NCI-H345 treated with DMSO at 0.1 percent for 48 hours (cell line): ENCODE measurements around the gene TPRKB.
"Not testable (repeated sequence)": the region's sequence is repeated elsewhere in the genome, so short reads cannot be mapped to it uniquely, and the experiment has no call there.

ENCODE experiments used
- DNase-seq: peaks from one replicate; lab custom pipeline; 2025; ENCODE audit not compliant: unreplicated experiment; lab: John Stamatoyannopoulos, UW

The TPRKB gene

GRCh38 chr2:73740767-73741166, 3.6 kb upstream of the TPRKB start:
- DNase-seq, result no peak

- no peak for DNase-seq
Observed at GRCh38 chr2:73739101-73739500, 2.0 kb upstream of the TPRKB start.

GRCh38 chr2:73736378-73736777, 767 bp downstream of the TPRKB start:
- DNase-seq, result no peak

- DNase-seq, result no peak
Observed at GRCh38 chr2:73730810-73731209, 6.3 kb downstream of the TPRKB start.

- no peak for DNase-seq
Observed at GRCh38 chr2:73728711-73729110, 8.4 kb downstream of the TPRKB start.

GRCh38 chr2:73728043-73728442, 9.1 kb downstream of the TPRKB start:
- DNase-seq, result no peak

GRCh38 chr2:73726657-73727056, 10.5 kb downstream of the TPRKB start:
- DNase-seq, result not testable (repeated sequence)

GRCh38 chr2:73718851-73719621, 18.1 kb downstream of the TPRKB start:
- no peak for DNase-seq

- DNase-seq, result no peak
Observed at GRCh38 chr2:73718421-73718820, 18.7 kb downstream of the TPRKB start.

- DNase-seq, result not testable (repeated sequence)
Observed at GRCh38 chr2:73717695-73718094, 19.4 kb downstream of the TPRKB start.

GRCh38 chr2:73717251-73717606, 19.9 kb downstream of the TPRKB start:
- no peak for DNase-seq

GRCh38 chr2:73716543-73717250, 20.4 kb downstream of the TPRKB start:
- DNase-seq, result no peak

GRCh38 chr2:73714091-73714490, 23.1 kb downstream of the TPRKB start:
- no peak for DNase-seq

- DNase-seq, result no peak
Observed at GRCh38 chr2:73708527-73708926, 28.6 kb downstream of the TPRKB start.

GRCh38 chr2:73707636-73708035, 29.5 kb downstream of the TPRKB start:
- no peak for DNase-seq

GRCh38 chr2:73707058-73707457, 30.1 kb downstream of the TPRKB start:
- no peak for DNase-seq

GRCh38 chr2:73705091-73705490, 32.1 kb downstream of the TPRKB start:
- DNase-seq, result no peak

GRCh38 chr2:73704285-73704684, 32.9 kb downstream of the TPRKB start:
- DNase-seq, result no peak

- no peak for DNase-seq
Observed at GRCh38 chr2:73703675-73704074, 33.5 kb downstream of the TPRKB start.

GRCh38 chr2:73702852-73703493, 34.2 kb downstream of the TPRKB start:
- not testable (repeated sequence) for DNase-seq

- no peak for DNase-seq
Observed at GRCh38 chr2:73701968-73702665, 35.0 kb downstream of the TPRKB start.

GRCh38 chr2:73701448-73701765, 35.7 kb downstream of the TPRKB start:
- DNase-seq, result not testable (repeated sequence)
